CD14-positive monocyte (primary cell): ENCODE measurements around the gene HERC2. TPM values are rescaled to one million over a fixed set of nuclear protein-coding genes. Genes with fewer than 3 reads are reported as not detected.

Source experiments
- DNase-seq, 3 donors: peaks; one replicate each; pipeline ENCODE4 v3.0.0-alpha.2; 2011 to 2022
- H2AFZ ChIP-seq: 2 replicates; pipeline ENCODE4 v1.6.0; 2012; ENCODE audit warnings: mild to moderate bottlenecking, low read depth, low read length, inconsistent platforms; ENCODE audit not compliant: insufficient read depth, poor library complexity, severe bottlenecking
- H3K27ac ChIP-seq, 2 donors: 1 replicate in 1 of 2; 2 replicates in 1 of 2; pipeline ENCODE4 v1.5.1; 2012 to 2013; ENCODE audit warnings: low read length in 2 of 2, control low read depth in 1 of 2, inconsistent platforms in 1 of 2, low read depth in 1 of 2, mild to moderate bottlenecking in 1 of 2
- H3K27me3 ChIP-seq, 2 donors: one replicate each; pipeline versions ENCODE4 v1.6.0 to v1.6.1; 2011 to 2013; ENCODE audit warnings: low read length in 2 of 2; ENCODE audit not compliant: control insufficient read depth in 2 of 2, insufficient read depth in 2 of 2
- H3K36me3 ChIP-seq, 2 donors: replicated peaks in 1 of 2; 1 replicate in 1 of 2; 2 replicates in 1 of 2; pipeline versions ENCODE4 v1.5.1 to v1.6.1; 2012 to 2013; ENCODE audit warnings: low read length in 2 of 2, control low read depth in 1 of 2, inconsistent platforms in 1 of 2, mild to moderate bottlenecking in 1 of 2; ENCODE audit not compliant: insufficient read depth in 2 of 2, control insufficient read depth in 1 of 2
- H3K4me1 ChIP-seq, 2 donors: 1 replicate in 1 of 2; 2 replicates in 1 of 2; pipeline versions ENCODE4 v1.5.1 to v1.6.1; 2012 to 2013; ENCODE audit warnings: low read length in 2 of 2, control low read depth in 1 of 2, inconsistent platforms in 1 of 2, mild to moderate bottlenecking in 1 of 2, moderate library complexity in 1 of 2; ENCODE audit not compliant: insufficient read depth in 2 of 2, control insufficient read depth in 1 of 2
- H3K4me2 ChIP-seq: replicated peaks from 2 replicates; pipeline ENCODE3; 2012; ENCODE audit warnings: low read length, moderate library complexity, mild to moderate bottlenecking; ENCODE audit not compliant: poor library complexity, severe bottlenecking; ENCODE audit errors: extremely low read depth
- H3K4me3 ChIP-seq, 3 experiments: fragments of 200-600 bp in 1 of 3; sonication (generic) in 1 of 3; replicated peaks in 1 of 3; 1 replicate in 2 of 3; 2 replicates in 1 of 3; pipeline ENCODE4 v1.5.1; 2011 to 2013; ENCODE audit warnings: low read length in 3 of 3, mild to moderate bottlenecking in 3 of 3, control low read depth in 2 of 3, low read depth in 2 of 3, inconsistent platforms in 1 of 3, moderate library complexity in 1 of 3
- H3K79me2 ChIP-seq: 2 replicates; pipeline ENCODE4 v1.6.0; 2012; ENCODE audit warnings: mild to moderate bottlenecking, control low read depth, inconsistent platforms, low read length, moderate library complexity; ENCODE audit not compliant: insufficient read depth
- H3K9ac ChIP-seq: 2 replicates; pipeline ENCODE4 v1.6.0; 2017; ENCODE audit warnings: low read length, mild to moderate bottlenecking; ENCODE audit not compliant: insufficient read depth, poor library complexity, severe bottlenecking
- H3K9me3 ChIP-seq, 2 donors: replicated peaks in 1 of 2; 1 replicate in 1 of 2; 2 replicates in 1 of 2; pipeline versions ENCODE4 v1.5.1 to v1.6.1; 2012 to 2013; ENCODE audit warnings: low read length in 2 of 2, control low read depth in 1 of 2; ENCODE audit not compliant: control insufficient read depth in 1 of 2, insufficient read depth in 1 of 2
- H4K20me1 ChIP-seq: 2 replicates; pipeline ENCODE4 v1.6.0; 2012; ENCODE audit warnings: mild to moderate bottlenecking, low read length, control low read depth, moderate library complexity; ENCODE audit not compliant: insufficient read depth
- H3K27ac Mint-ChIP-seq, 7 donors: one replicate each; pipeline ENCODE4 v1.8.0; 2020; ENCODE audit warnings: mild to moderate bottlenecking in 7 of 7, mixed read lengths in 7 of 7, moderate library complexity in 6 of 7, inconsistent platforms in 2 of 7
- H3K27me3 Mint-ChIP-seq, 3 donors: one replicate each; pipeline ENCODE4 v1.8.0; 2021 to 2022; ENCODE audit warnings: low read depth in 3 of 3, mild to moderate bottlenecking in 3 of 3, mixed read lengths in 3 of 3, moderate library complexity in 3 of 3, inconsistent platforms in 1 of 3
- H3K36me3 Mint-ChIP-seq, 2 donors: one replicate each; pipeline ENCODE4 v1.8.0; 2020; ENCODE audit warnings: mixed read lengths in 2 of 2, inconsistent platforms in 1 of 2, mild to moderate bottlenecking in 1 of 2
- H3K4me1 Mint-ChIP-seq: one replicate; pipeline ENCODE4 v1.8.0; 2020; ENCODE audit warnings: mild to moderate bottlenecking, mixed read lengths
- H3K4me3 Mint-ChIP-seq, 2 donors: one replicate each; pipeline ENCODE4 v1.8.0; 2020; ENCODE audit warnings: mild to moderate bottlenecking in 2 of 2, mixed read lengths in 2 of 2, moderate library complexity in 1 of 2
- H3K9me3 Mint-ChIP-seq, 7 donors: one replicate each; pipeline ENCODE4 v1.8.0; 2020 to 2022; ENCODE audit warnings: mixed read lengths in 7 of 7, mild to moderate bottlenecking in 6 of 7, moderate library complexity in 6 of 7, inconsistent platforms in 2 of 7
- WGBS: methylation state at CpG from one replicate; pipeline ENCODE4 v1.1.5; 2013; ENCODE audit warnings: missing lambda C conversion rate; ENCODE audit not compliant: insufficient coverage; 5-methylcytosine and 5-hydroxymethylcytosine counted together
- intact Hi-C, 2 donors: fragments of 100-400 bp; cut with micrococcal nuclease; formaldehyde crosslinking; loops; one replicate each; pipeline versions ENCODE4 v1.15.0 to v1.15.1; 2023
- polyA plus RNA-seq, 3 donors: library from polyadenylated mRNA; depleted of rRNA in 1 of 3; unstranded in 2 of 3; stranded (reverse) in 1 of 3; fragments of 300-500 nt in 2 of 3; fragments of >200 nt in 1 of 3; fragmentation: Illumina TruSeq in 2 of 3; gene quantifications; 1 replicate in 2 of 3; 2 replicates in 1 of 3; pipeline ENCODE4 v1.2.3, GENCODE V29; 2012 to 2021
- TF ChIP-seq, protein P1 (sequence below): fragments of 200-600 bp; IDR thresholded peaks from one replicate; pipeline ENCODE4 v1.8.0; 2022; ENCODE audit warnings: antibody characterized with exemption, mild to moderate bottlenecking

The HERC2 gene
- polyA plus RNA-seq, 3 donors: 3.1 to 9.0 (median 4.7) TPM

DNA sequence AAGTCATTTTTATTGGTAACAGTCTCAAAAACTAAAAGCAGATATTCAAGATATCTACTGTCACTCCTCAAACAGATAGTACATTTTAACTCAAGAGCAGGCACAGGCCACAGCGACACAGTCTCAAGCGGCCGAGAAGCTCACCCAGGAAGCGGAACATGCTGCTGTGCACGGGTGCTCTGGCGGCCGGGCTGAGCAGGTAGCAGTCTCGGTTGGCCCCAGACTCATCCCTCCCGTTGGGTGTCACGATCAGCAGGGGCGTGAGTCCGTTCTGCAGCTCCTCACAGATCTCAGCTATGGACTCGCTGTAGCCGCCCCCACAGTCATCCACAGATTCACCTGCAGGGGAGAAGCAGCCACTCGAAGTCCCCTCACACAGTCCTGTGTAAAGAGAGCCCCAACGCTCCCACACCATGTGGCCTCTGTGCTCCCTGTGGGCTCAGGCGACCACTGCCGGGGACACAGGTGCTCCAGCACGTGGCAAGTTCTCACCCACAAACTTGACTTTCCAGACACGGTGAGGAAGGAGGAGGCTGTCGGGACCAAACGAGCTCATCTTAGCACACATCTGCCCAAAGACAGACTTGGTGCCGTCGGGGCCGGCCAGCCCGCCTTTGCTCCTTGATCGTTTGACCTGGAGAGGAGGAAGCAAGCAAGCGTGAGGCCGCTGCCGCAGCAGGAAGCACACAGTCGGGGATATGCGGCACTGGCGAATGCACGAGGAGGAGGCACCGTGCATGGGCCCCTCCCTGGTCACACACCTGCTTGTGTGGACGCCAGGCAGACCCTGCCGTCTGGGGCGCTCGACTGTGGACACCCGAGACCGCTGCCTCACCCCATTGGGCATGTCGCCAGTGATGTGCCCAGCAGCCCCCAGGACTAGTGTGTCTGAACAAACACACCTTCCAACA lies 205.2 kb downstream of the HERC2 start:
- H3K27me3 ChIP-seq: no peaks in the 10 kb centered on the region
- TF ChIP-seq, protein P1, sequence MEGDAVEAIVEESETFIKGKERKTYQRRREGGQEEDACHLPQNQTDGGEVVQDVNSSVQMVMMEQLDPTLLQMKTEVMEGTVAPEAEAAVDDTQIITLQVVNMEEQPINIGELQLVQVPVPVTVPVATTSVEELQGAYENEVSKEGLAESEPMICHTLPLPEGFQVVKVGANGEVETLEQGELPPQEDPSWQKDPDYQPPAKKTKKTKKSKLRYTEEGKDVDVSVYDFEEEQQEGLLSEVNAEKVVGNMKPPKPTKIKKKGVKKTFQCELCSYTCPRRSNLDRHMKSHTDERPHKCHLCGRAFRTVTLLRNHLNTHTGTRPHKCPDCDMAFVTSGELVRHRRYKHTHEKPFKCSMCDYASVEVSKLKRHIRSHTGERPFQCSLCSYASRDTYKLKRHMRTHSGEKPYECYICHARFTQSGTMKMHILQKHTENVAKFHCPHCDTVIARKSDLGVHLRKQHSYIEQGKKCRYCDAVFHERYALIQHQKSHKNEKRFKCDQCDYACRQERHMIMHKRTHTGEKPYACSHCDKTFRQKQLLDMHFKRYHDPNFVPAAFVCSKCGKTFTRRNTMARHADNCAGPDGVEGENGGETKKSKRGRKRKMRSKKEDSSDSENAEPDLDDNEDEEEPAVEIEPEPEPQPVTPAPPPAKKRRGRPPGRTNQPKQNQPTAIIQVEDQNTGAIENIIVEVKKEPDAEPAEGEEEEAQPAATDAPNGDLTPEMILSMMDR: no peak
- no peaks in the 10 kb centered on the region for H3K4me1 Mint-ChIP-seq
- H3K27me3 Mint-ChIP-seq: no peaks in the 10 kb centered on the region
- DNase-seq: no peak
- H3K4me3 ChIP-seq: no peak overlapping the region
- H3K4me1 ChIP-seq: no peaks in the 10 kb centered on the region
- no peaks in the 10 kb centered on the region for H3K9me3 Mint-ChIP-seq
- intact Hi-C loops: no loop called here
- no peak overlapping the region for H3K4me2 ChIP-seq
- no peaks in the 10 kb centered on the region for H3K9me3 ChIP-seq
- no peaks in the 10 kb centered on the region for H3K79me2 ChIP-seq
- no peak overlapping the region for H3K27ac Mint-ChIP-seq
- peaks cover 64 to 85% of the 10 kb centered on the region in 2 donors for H3K36me3 Mint-ChIP-seq
- H3K36me3 ChIP-seq: peaks cover 50 to 76% of the 10 kb centered on the region in 2 donors
- H3K9ac ChIP-seq: no peak overlapping the region
- H3K4me3 Mint-ChIP-seq: no peak overlapping the region
- H3K27ac ChIP-seq: no peak overlapping the region
- no peaks in the 10 kb centered on the region for H4K20me1 ChIP-seq
- 94% methylated on average over 35 of the region's 42 CpGs for WGBS
- no peak overlapping the region for H2AFZ ChIP-seq

DNA sequence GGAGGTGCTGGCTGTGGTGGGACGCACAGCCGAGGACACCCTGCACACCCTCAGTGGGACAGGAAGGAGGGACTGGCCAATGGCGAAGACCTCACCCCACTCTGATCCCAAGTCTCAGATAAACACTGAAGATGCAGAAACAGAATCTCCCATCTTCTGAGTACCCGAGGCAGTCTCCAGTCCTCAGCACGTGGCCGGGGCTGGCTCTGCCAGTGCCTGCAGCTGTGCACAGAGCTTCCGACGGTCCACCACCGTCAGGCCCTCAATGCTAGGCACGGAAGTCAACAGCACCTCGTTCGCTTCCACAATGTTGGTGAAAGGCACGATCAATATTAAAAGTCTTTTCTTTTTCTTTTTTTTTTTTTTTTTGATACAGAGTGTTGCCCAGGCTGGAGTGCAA lies 206.1 kb downstream of the HERC2 start:
- Histone ChIP-seq H3K36me3 (peaks cover 51 to 77% of the 10 kb centered on the region in 2 donors), H3K79me2 (no peaks in the 10 kb centered on the region), H3K4me3 (no peak overlapping the region), H3K4me1 (no peaks in the 10 kb centered on the region), H3K9me3 (no peaks in the 10 kb centered on the region), H3K27me3 (no peaks in the 10 kb centered on the region), H3K27ac (no peak overlapping the region), H3K4me2 (no peak overlapping the region), H2AFZ (no peak overlapping the region), H4K20me1 (no peaks in the 10 kb centered on the region), H3K9ac (no peak overlapping the region)
- DNase-seq: no peak
- intact Hi-C loops: no loop called here
- Mint-ChIP-seq H3K36me3 (peaks cover 64 to 85% of the 10 kb centered on the region in 2 donors), H3K4me1 (no peaks in the 10 kb centered on the region), H3K4me3 (no peak overlapping the region), H3K27me3 (no peaks in the 10 kb centered on the region), H3K9me3 (no peaks in the 10 kb centered on the region), H3K27ac (no peak overlapping the region)
- 87% methylated on average over 9 of the region's 13 CpGs for WGBS
- TF ChIP-seq, protein P1: no peak
